Adrenal gland (tissue), 5 donors: ENCODE data around the gene CMTM4.

Experiments
- CTCF ChIP-seq, 6 experiments: fragments of 450-650 bp in 4 of 6; fragments of 200-600 bp in 2 of 6; sonication (generic) in 1 of 6; IDR thresholded peaks; 1 replicate in 5 of 6; 2 replicates in 1 of 6; pipeline versions ENCODE4 v1.5.1 to v1.8.0; 2016 to 2021; ENCODE audit warnings: antibody characterized with exemption in 6 of 6, mild to moderate bottlenecking in 2 of 6, moderate library complexity in 1 of 6
- POLR2A ChIP-seq, 2 donors: fragments of 450-650 bp; IDR thresholded peaks; one replicate each; pipeline ENCODE4 v1.6.1; 2017; ENCODE audit warnings: antibody characterized with exemption in 2 of 2, mild to moderate bottlenecking in 2 of 2, moderate library complexity in 1 of 2
- donor health status: DM: no; HTN: no; CAD: no.

- TF ChIP-seq CTCF (IDR thresholded peaks at IDR 0.05): peak; percentile 15 to 64 (median 53)
- TF ChIP-seq POLR2A (IDR thresholded peaks at IDR 0.05): no peak
Observed at GRCh38 chr16:66717112-66717675, 20.7 kb upstream of the CMTM4 start.
